ENCODE results near the gene DHX40.

DNA sequence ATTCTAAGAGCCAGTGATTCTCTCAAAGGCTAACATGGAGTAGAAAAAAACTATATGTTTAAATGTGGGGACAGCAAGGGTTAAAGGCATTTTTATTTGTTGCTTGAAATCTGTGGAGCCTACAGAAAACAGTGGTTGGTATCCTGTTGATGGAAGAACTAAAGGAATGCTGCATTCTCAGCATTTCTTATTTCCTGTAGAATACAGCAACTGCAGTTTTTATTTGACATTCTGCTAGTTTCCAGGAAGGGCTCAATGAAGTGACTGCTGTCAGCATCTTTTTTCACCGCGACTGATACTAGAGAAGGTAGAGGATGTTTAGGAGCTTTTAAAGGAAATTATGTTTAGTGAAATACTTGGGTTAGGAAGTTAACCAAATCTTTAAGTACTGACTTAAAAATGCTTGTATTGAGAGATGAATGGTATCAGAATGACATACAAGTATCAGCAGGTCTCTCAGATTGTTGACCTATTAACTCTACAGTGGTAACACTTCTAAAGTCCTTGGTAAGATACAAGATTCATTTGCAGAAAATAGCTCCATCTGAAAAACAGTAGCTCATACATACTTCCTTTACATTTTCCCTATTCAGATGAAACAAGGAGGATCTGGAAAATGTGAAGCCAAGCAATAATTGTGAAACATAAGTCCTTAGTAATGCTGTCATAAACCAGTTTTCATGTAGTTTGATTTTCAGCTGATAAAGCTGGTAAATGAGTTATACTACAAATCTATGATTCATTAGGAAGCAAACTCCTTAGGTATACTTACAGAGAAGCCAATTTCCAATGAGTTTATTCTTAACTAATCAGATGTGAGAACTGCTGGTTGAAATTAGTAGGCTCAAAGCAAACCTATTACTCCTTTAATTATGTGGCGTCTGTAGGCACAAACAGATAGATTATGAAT, 69.5 kb downstream of the DHX40 start:
- TF ChIP-seq, protein P1, sequence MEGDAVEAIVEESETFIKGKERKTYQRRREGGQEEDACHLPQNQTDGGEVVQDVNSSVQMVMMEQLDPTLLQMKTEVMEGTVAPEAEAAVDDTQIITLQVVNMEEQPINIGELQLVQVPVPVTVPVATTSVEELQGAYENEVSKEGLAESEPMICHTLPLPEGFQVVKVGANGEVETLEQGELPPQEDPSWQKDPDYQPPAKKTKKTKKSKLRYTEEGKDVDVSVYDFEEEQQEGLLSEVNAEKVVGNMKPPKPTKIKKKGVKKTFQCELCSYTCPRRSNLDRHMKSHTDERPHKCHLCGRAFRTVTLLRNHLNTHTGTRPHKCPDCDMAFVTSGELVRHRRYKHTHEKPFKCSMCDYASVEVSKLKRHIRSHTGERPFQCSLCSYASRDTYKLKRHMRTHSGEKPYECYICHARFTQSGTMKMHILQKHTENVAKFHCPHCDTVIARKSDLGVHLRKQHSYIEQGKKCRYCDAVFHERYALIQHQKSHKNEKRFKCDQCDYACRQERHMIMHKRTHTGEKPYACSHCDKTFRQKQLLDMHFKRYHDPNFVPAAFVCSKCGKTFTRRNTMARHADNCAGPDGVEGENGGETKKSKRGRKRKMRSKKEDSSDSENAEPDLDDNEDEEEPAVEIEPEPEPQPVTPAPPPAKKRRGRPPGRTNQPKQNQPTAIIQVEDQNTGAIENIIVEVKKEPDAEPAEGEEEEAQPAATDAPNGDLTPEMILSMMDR (conservative IDR thresholded peaks at IDR 0.05): no peak
- TF ChIP-seq EZH2 (IDR thresholded peaks at IDR 0.05; ENCODE audit: low read depth): no peak

All from PC-9 (cell line).